GM21360 (cell line): ENCODE data around the gene SLAMF8.

ENCODE experiments used
- ATAC-seq: cut with Tn5 transposase; IDR thresholded peaks from one replicate; pipeline ENCODE4 v1.9.1; 2021; ENCODE audit warnings: mild to moderate bottlenecking, moderate library complexity; ENCODE audit not compliant: unreplicated experiment

SLAMF8 gene

DNA sequence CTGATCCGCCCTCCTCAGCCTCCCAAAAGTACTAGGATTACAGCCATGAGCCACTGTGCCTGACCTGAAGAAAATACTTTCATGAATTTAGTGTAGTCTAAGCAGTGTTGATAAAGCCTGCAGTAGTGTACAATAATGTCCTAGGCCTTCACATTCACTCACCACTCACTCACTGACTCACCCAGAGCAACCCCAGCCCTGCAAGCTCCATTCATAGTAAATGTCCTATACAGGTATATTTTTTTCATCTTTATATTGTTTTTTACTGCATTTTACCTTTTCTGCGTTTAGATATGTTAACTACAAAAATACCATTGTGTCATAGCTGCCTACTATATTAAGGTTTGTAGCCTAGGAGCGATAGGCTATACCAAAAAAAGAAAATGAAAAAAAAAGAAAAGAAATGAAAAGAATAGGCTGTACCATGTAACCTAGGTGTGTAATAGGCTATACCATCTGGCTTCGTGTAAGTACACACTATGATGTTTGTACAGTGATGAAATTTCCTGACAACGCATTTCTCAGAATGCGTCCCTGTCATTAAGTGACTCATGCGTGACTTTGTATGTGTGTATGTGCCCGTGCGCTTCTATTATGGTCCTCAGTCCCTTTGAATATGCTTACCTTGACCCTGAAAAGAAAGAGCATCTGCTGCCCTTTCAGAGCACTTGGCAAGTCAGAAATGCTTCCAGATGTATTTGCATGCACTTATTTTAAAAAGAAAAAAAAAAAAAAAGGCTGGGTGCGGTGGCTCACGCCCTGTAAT, 9.2 kb upstream of the SLAMF8 start:
- no peak for ATAC-seq

DNA sequence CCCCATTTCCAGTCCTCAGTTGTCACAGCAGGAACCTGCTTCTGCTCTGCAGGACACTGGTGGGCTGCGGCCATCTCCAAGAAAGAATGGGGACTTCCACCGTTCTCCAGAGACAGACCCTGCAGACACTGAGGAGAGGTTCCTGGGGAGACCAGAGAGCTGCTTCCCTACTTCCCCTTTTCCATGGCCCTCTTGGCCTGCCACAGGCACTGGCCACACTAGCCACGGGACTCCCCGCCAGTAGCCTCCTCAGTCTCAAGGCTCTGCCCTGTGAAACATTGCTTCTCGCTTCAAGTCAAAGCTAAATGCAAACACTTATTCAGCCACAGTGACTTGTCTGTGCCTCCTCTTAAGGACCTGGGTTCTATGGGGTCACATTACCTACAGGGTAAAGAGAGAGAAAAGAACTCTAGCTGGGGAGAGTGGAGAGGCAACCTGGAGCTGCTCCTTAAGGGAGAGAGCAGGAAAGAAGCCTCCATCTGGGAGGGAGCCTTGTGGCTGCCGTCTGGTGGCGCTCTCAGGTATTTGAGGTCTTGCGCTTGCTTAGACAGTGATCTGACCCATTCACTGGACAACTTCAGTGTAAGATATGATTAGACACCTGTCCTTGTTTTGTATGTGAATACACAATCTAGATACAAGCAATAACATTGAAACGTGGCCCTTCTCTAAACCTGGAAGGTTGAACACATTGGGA, 5.4 kb upstream of the SLAMF8 start:
- no peak for ATAC-seq

DNA sequence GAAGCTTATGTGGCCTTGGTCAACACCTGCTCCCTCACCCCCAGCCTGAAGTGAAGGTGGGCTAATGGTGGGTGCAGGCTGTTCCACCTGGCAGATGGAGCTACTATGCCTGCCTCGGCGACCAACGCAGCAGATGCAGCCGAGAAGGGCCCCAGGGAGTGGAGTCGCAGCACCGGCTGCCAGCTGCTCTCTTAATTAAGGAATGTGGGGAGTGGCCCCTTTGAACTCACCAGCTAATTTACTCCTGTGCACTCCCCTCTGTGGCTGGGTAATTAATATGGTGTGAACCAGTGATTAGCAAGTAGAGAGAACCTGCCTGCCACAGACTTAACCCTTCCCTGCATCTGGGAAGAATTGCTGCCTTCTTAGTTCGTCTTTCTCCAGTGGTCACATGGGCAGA, 3.3 kb upstream of the SLAMF8 start:
- no peak for ATAC-seq

DNA sequence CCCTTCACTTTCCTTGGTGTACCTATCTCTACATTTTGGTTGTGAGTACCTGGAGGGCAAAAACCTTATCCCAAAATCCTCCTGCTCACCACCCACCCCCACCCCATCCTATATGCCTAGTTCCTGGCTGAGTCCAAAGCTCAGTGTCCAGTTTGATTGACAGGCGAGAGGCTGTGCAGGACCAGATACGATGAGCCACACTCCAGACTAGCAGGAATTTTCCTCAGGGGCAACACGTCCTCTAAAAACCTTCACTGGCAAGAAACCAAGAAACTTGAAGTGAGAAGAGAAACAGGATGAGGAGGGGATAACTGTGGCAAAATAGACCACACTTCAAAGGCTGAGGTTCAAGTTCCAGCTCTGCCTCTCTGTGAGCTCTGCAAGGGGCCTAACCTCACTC, 1.1 kb upstream of the SLAMF8 start:
- no peak for ATAC-seq

DNA sequence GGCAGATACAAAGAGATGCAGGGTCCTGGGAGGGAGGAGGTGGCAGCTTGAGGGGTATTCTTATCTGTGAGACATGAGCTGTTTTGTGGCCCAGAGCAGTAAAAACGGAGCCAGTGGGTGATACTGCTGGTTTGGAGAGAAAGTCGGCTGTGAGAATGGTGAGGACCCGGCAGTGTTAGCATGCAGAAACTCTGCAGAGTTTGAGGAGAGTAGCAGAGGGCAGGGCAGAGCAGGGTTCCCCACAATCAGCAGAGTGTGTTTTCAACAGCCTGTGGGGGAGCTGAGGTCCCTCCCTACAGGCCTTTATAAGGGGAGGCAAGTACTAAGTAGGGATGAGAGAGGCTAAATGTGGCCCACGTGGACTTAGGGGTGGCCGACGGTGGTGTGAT, 423 bp downstream of the SLAMF8 start:
- ATAC-seq: no peak

DNA sequence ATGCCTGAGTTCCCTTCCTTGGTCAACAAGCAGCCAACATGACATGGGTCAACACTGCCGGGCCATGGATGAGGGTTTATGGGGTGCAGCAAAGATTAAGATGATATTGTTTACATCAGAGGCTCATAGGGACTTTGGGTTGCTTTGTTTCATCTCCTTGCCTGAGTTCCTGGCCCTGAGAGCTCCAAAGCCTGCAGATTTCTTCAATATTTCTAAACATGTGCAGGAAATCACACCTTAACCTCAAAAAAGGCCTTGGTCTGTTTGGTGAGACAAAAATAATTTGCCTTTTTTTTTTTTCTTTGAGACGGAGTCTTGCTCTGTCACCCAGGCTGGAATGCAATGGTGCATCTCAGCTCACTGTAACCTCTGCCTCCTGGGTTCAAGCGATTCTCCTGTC, 876 bp downstream of the SLAMF8 start:
- no peak for ATAC-seq

DNA sequence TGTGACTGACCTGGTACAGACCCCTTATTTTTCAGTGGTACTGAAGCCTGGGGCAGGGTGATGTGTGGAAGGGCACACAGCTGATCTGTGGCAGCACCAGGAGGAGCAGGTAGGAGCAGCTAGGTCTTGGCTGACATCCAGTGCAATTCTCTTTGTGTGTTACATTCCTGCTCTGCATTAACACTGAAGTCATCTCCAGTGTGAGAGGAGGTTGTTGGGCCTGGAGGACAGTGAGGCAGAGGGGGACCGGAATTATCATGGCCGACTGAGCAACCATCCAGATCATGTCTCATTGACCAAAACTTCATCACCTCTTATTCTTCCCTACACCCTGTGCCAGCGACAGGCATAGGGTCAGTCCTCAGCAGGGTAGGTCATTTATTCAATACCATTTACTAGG, 1.5 kb downstream of the SLAMF8 start:
- no peak for ATAC-seq

DNA sequence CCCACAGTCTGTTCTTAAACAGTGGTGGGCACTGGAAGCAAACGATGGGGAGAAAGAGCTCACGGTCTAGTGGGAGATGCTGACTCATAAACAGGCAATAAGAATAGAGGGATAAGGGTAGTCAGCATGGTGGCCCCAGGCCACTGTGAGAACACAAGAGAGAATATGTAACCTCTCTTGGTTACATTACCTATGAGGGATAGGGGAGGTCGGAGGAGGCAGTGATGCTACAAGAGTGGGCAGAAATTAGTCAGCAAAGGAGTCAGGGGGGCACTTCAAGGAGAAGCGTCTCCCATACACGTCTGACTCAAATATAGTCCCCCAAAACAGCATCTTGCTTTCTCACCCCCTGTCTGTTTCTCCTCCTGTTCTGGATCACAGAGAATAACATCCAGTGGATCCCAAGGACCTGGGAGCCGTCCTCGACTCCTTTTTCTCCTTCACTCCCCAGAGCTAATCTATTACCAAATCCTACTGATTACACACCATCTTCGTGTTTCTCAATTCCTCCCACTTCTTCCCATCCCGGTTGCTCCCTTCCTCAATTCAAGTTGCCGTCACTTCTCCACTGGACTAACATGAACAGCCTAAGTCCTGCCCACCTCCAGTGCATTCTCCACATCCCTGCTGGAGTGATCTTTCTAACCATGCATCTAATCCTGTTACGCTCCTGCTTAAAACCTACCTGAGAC, 2.1 kb downstream of the SLAMF8 start:
- no peak for ATAC-seq

DNA sequence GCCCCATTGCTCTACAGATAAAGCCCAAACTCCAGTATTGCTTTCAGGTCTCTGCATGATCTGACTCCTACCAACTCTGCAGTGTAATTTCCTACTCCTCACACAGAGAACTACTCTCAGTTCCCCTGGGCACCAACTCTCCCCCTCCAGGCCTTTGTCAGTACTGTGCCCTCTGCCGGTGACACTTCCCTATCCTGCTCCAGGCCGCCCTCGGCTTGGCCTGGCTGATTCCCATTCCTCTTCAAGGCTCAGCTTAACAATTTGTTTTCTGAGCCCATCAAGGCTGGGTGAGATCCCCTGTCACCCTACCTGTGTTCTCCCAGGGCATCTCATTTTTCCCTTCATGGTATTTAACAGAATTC, 2.6 kb downstream of the SLAMF8 start:
- peak; percentile 88 for ATAC-seq

DNA sequence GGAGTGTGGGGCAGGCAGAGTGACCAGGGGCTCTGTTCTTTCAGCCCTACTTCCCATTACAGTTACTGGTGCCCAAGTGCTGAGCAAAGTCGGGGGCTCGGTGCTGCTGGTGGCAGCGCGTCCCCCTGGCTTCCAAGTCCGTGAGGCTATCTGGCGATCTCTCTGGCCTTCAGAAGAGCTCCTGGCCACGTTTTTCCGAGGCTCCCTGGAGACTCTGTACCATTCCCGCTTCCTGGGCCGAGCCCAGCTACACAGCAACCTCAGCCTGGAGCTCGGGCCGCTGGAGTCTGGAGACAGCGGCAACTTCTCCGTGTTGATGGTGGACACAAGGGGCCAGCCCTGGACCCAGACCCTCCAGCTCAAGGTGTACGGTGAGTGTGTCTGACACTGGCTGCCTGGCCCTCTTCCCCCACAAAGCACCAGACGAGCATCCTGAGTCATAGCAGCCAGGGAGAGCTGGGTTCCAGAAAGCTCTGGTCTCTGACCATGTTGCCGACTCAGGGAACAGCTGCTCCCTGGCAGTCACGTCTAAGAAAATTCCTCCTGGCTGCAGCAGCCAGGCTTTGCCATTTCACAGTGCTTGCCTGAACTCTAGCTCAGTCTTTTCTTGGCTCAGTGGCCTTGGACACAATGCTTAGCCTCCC, 3.3 kb downstream of the SLAMF8 start:
- ATAC-seq: no peak

DNA sequence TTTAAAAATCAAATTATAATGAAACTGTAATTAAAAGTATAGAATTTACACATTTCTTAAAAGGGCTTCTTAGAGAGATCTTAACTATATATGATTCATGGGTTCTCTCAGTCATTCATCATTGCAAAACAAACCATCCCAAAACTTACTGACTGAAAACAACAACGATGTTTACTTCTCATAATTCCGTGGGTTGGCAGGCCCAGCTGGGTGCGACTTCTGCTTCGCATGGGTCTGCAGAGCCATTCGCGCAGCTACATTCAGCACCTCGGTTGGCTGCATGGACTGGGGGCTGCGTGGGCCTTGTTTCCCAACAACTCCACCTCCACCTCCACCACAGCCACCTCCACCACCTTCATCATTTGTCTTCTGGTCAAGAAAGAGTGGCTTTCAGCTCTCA, 4.0 kb downstream of the SLAMF8 start:
- ATAC-seq: no peak

DNA sequence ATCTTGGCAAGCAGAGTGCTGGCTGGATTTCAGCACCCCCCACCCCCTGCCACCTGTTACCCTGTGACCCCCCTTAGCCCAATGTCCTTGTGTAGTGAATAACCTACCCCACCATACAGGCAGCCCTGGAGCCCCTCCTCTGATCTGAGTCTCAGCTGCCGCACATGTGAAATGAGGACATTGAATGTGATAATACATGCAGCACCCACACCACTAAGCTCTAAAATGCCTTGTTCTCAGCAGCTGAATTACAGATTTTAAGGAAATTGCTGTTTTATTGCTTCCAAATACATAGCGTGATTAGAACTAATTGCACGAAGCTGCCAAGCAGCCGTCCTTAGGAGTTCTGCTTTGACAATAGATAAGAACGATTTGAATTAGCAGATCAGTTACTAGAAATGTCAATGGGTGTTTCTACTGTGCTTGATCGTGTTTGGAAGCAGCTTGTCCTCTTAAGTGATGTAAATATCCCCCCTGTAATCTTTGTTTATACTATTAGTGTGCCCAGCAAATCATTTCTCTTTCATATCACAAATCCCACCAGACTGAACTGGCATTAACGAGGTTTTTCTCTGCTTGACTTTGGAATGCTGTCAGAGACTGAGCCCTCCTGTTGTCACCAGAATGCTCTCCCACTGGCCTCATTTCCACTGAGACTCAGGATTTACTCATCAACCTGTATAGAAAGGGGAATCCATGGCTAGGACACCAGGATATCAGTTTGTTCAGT, 4.9 kb downstream of the SLAMF8 start:
- no peak for ATAC-seq

DNA sequence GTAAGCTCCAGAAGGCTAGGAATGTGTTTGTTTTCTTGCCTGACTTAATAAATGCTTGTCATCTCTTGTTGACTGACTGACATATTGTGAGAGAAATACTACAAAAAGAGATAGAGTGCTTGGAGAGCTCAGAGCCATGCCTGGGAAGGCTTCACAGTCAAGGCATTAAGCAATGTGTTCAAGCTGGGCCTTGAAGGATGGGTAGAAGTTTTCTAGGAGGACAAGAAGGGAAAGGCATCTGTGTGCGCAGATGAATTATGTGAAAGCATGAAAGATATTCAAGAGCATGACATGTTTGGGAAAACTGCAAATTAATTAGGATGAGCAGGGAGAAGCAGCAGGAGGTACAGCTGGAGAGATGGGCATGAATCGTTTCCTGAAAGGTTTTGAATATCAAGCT, 5.6 kb downstream of the SLAMF8 start:
- no peak for ATAC-seq

DNA sequence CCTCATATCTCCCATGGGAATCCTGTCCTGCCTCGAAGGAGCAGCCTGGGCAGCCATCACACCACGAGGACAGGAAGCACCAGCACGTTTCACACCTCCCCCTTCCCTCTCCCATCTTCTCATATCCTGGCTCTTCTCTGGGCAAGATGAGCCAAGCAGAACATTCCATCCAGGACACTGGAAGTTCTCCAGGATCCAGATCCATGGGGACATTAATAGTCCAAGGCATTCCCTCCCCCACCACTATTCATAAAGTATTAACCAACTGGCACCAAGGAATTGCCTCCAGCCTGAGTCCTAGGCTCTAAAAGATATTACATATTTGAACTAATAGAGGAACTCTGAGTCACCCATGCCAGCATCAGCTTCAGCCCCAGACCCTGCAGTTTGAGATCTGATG, 8.7 kb downstream of the SLAMF8 start:
- no peak for ATAC-seq

DNA sequence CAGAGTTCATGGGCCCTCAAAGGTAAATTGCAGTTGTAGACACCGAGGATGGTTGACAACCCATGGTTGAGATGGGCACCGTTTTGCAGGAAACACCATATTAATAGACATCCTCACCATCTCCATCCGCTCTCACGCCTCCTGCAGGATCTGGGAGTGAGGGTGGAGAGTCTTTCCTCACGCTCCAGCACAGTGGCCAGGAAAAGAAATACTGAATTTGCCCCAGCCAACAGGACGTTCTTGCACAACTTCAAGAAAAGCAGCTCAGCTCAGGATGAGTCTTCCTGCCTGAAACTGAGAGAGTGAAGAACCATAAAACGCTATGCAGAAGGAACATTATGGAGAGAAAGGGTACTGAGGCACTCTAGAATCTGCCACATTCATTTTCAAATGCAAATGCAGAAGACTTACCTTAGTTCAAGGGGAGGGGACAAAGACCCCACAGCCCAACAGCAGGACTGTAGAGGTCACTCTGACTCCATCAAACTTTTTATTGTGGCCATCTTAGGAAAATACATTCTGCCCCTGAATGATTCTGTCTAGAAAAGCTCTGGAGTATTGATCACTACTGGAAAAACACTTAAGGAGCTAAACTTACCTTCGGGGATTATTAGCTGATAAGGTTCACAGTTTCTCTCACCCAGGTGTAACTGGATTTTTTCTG, 9.3 kb downstream of the SLAMF8 start:
- ATAC-seq: no peak

DNA sequence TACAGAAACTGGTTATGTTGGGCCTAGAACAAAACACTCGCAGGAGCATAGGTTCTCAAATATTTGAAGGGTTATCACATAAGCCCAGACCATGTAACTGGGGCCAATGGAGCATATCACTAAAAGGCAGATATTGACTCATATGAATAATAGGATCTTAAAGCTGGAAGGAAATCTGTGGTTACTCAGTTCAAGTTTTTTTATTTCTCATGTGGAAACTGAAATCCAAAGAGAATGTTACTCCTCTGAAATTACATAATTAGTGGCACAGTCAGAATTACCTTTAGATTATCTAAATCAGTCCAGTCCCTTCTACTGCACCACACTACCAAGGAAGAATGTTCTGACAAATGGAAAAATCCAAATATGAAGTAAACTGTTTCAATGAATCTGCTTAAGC, 12.0 kb downstream of the SLAMF8 start:
- peak; percentile 68 for ATAC-seq

DNA sequence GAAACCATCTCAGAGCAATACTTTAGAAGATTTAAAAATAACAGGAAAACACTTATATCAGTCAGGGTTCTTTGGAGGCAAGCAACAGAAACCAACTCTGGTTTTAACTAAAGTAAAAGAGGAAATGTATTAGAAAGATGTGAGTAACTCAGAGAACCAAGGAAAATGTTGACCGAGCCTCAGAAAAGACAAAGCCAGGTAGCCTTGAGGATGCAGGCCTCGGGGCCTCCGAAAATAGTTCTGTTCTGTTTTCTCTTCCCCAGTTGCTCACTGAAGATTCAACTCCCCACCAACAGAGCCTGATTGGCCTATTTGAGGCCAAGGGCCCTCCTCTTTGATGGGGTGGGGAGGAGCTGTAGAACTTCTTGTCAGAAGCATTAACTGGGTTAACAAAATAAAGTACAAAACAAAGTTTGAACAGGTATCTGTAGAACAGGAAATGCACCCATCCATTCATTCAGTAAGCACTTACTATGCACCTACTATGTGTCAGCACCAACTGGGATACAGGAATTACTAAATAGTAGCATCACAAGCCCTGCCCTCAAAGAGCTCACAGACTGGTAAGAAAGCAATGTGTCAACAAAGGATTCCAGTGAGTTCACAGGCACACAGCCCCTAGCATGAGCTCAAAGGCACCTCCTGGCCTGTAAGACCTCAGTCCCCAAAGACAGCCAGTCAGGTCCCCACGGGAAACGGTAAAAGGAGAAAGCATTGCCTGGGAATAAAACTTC, 12.6 kb downstream of the SLAMF8 start:
- peak; percentile 65 for ATAC-seq

DNA sequence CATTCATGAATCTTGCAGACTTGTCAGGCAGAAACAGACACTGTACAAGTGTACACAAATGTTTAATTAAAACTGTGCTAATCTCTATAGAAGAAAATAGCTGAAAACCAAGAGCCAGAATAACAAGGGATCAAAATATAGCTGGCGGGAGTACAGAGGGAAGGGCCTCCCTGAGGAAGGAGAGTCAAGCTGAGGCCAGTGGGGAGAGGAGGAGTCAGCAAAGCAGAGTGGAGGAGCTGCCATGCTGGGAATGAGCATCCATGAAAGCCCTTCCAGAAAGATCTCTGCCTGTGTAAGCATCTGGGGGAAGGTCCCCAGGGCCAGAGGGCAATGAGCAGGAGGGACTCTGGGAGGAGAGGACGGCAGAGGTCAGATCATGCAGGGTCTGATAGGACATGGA, 15.1 kb downstream of the SLAMF8 start:
- no peak for ATAC-seq

DNA sequence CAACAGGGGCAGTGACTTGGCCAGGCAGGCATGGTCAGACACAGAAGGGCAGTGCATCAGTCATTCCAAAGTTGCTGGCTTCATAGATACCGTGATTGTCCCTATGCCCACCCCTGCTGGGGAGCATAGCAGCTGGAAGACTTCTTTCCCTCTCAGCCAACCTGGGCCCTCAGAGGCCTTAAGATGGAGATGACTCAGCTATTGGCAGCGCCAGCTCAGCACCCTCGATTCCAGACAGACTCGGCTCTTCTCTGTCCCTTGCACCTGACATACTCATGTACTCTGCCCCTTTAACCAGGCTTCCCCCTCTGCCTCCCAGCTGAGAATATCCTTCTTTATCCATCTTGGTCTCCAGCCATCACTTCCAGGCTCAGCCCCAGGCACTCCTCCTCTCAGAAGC, 16.8 kb downstream of the SLAMF8 start:
- no peak for ATAC-seq
